Osteocyte (in vitro differentiated cells): ENCODE results near the gene CHRND. TPM values are rescaled to one million over a fixed set of nuclear protein-coding genes. Genes with fewer than 3 reads are reported as not detected.

Source experiments
- DNase-seq: peaks from one replicate; pipeline ENCODE4 v3.0.0; 2021; ENCODE audit warnings: mixed read lengths; ENCODE audit not compliant: unreplicated experiment; ENCODE audit errors: extremely low spot score
- H3K27ac Mint-ChIP-seq: one replicate; pipeline ENCODE4 v1.8.0; 2021; ENCODE audit warnings: mild to moderate bottlenecking, mixed read lengths; ENCODE audit not compliant: unreplicated experiment
- H3K27me3 Mint-ChIP-seq: one replicate; pipeline ENCODE4 v1.8.0; 2021; ENCODE audit warnings: mixed read lengths; ENCODE audit not compliant: unreplicated experiment
- H3K36me3 Mint-ChIP-seq: one replicate; pipeline ENCODE4 v1.8.0; 2021; ENCODE audit warnings: mixed read lengths; ENCODE audit not compliant: unreplicated experiment
- H3K4me1 Mint-ChIP-seq: one replicate; pipeline ENCODE4 v1.8.0; 2021; ENCODE audit warnings: mixed read lengths; ENCODE audit not compliant: unreplicated experiment
- H3K4me3 Mint-ChIP-seq: one replicate; pipeline ENCODE4 v1.8.0; 2021; ENCODE audit warnings: mild to moderate bottlenecking, moderate library complexity, mixed read lengths; ENCODE audit not compliant: unreplicated experiment
- H3K9me3 Mint-ChIP-seq: one replicate; pipeline ENCODE4 v1.8.0; 2021; ENCODE audit warnings: mixed read lengths; ENCODE audit not compliant: unreplicated experiment
- CTCF ChIP-seq: fragments of 200-600 bp; sonication (generic); IDR thresholded peaks from 2 replicates; pipeline ENCODE4 v1.5.0; 2021; ENCODE audit warnings: antibody characterized with exemption, mild to moderate bottlenecking, moderate library complexity
- total RNA-seq: library from RNA; stranded (reverse); gene quantifications from 2 replicates; pipeline ENCODE4 v1.2.1, GENCODE V29; 2021

CHRND gene
- total RNA-seq, 1 donor from 2014 or later: not detected

- Mint-ChIP-seq H3K27ac (no peak overlapping the region), H3K4me3 (no peak overlapping the region), H3K36me3 (no peaks in the 10 kb centered on the region), H3K9me3 (no peaks in the 10 kb centered on the region), H3K27me3 (peaks cover 22% of the 10 kb centered on the region), H3K4me1 (no peaks in the 10 kb centered on the region)
- no peak for TF ChIP-seq CTCF
- DNase-seq: no peak
Measured at GRCh38 chr2:232496501-232497270, 29.3 kb upstream of the CHRND start.

- no peak overlapping the region for H3K4me3 Mint-ChIP-seq
- H3K36me3 Mint-ChIP-seq: no peaks in the 10 kb centered on the region
- TF ChIP-seq CTCF: no peak
- no peaks in the 10 kb centered on the region for H3K9me3 Mint-ChIP-seq
- no peak overlapping the region for H3K27ac Mint-ChIP-seq
- DNase-seq: no peak
- peaks cover 23% of the 10 kb centered on the region for H3K27me3 Mint-ChIP-seq
- H3K4me1 Mint-ChIP-seq: no peaks in the 10 kb centered on the region
Measured at GRCh38 chr2:232497348-232497747, 28.6 kb upstream of the CHRND start.

GRCh38 chr2:232498452-232498851 is 27.5 kb upstream of the CHRND start:
- TF ChIP-seq CTCF: no peak
- Mint-ChIP-seq H3K9me3 (no peaks in the 10 kb centered on the region), H3K4me1 (peaks cover 5% of the 10 kb centered on the region), H3K4me3 (no peak overlapping the region), H3K27ac (no peak overlapping the region), H3K27me3 (peaks cover 26% of the 10 kb centered on the region), H3K36me3 (no peaks in the 10 kb centered on the region)
- no peak for DNase-seq

GRCh38 chr2:232501331-232501771 is 24.6 kb upstream of the CHRND start:
- Mint-ChIP-seq H3K9me3 (no peaks in the 10 kb centered on the region), H3K36me3 (no peaks in the 10 kb centered on the region), H3K27ac (no peak overlapping the region), H3K27me3 (peaks cover 53% of the 10 kb centered on the region), H3K4me1 (peaks cover 9% of the 10 kb centered on the region), H3K4me3 (no peak overlapping the region)
- TF ChIP-seq CTCF: no peak
- DNase-seq: no peak

GRCh38 chr2:232501794-232502390 is 24.1 kb upstream of the CHRND start:
- Mint-ChIP-seq H3K36me3 (no peaks in the 10 kb centered on the region), H3K27ac (no peak overlapping the region), H3K27me3 (peaks cover 56% of the 10 kb centered on the region), H3K4me3 (no peak overlapping the region), H3K4me1 (peaks cover 9% of the 10 kb centered on the region), H3K9me3 (no peaks in the 10 kb centered on the region)
- DNase-seq: no peak
- TF ChIP-seq CTCF: no peak
